Medulla oblongata (tissue), 1 donor: ENCODE results near the gene TRPM4.
"Not testable (repeated sequence)": the region's sequence is repeated elsewhere in the genome, so short reads cannot be mapped to it uniquely, and the experiment has no call there.

ENCODE experiments used
- DNase-seq: peaks from one replicate; pipeline ENCODE4 v3.0.0-alpha.2; 2015; ENCODE audit errors: extremely low spot score

The TRPM4 gene

DNA sequence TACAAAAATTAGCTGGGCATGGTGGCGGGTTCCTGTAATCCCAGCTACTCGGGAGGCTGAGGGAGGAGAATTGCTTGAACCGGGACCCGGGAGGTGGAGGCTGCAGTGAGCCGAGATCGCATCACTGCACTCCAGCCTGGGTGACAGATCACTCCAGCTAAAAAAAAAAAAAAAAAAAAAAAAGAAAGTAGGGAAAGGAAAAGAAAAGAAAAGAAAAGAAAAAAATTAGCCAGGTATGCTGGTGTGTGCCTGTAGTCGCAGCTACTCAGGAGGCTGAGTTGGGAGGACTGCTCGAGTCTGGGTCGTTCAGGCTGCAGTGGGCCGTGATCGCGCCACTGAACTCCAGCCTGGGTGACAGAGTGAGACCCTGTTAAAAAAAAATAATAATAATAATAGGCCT lies 30.4 kb upstream of the TRPM4 start:
- DNase-seq = not testable (repeated sequence)

DNA sequence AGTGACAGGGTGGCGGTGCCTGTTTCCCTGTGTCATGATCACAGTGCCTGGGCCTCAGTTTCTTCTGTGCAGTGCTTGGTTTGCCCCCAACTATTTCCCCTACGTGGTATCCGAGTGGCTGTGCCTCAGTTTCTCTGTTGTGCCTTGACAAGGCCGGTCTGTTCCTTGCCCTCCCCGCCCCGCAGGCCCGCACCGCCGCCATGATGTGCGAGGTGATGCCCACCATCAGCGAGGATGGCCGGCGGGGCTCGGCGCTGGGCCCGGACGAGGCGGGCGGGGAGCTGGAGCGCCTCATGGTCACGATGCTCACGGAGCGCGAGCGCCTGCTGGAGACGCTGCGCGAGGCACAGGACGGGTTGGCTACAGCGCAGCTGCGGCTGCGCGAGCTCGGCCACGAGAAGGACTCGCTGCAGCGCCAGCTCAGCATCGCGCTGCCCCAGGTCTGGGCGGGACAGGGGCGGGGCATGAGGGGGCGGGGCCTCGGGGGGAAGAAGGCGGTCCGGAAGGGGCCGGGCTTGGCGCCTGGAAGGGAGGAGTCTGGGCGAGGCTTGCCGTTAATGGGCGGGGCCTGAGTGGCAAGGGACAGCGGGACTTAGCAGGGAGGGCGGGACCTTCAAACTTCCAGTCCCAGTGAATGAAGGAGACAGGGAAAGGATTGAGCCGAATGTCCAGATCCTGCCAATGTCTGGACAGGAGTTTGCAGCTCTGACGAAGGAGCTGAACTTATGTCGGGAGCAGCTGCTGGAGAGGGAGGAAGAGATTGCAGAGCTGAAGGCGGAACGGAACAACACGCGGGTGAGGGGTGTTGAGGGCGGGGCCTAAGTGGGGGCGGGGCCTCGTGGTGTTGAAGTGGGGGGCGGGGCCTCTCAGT lies 29.7 kb upstream of the TRPM4 start:
- DNase-seq = peak; percentile 98

DNA sequence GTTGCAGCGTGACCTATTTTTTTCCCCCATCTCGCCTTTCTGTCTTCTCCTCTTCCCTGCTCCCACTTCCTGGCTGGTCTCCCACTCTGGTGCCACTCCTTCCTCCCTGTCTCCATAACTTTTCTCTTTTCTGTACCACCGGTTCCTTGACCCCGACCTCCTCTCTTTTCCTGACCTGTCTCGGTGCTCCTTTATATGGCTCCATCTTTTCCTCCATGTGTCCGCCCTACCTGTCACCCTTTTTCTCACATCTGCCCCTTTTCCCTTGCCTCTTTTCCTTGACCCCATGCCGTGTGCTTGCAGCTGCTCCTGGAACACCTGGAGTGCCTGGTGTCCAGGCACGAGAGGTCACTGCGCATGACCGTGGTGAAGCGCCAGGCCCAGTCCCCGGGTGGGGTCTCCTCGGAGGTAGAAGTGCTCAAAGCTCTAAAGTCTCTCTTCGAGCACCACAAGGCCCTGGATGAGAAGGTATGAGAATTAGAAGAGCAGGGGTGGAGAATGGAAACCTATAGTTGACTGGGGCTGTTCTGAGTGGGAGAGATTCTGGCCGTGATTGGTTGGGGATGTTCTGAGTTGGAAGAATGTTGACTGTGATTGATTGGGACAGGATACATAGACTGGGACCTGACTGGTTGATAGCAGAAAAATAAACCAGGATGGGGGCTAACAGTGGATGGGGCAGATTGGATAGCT lies 28.9 kb upstream of the TRPM4 start:
- DNase-seq = no peak

DNA sequence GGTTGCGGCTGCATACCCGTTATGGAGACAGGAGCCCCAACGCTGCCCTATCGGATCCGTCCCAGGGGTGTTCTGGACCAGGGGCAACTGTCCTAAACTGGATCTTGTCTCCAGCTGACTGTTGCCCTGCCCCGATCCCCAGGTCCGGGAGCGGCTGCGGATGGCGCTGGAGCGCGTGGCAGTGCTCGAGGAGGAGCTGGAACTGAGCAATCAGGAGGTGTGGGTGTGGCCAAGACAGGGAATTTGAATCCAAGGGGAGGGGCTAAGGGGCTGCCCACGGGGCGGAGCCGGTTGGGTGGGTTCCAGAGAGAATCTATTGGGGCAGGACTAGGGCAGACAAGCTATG lies 28.4 kb upstream of the TRPM4 start:
- DNase-seq = no peak

DNA sequence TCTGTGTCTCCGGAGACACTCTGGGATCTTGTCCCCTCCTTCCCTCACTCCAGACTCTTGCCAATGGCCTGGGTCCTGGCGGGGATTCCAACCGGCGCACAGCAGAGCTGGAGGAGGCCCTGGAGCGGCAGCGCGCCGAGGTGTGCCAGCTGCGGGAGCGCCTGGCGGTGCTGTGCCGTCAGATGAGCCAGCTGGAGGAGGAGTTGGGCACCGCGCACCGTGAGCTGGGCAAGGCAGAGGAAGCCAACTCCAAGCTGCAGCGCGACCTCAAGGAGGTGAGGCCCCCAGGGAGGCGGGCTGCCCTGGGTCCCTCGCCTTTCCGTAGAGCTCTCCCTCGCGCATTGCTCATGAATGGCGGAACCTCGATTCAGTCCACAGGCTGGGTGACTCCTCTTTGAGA lies 27.3 kb upstream of the TRPM4 start:
- no peak for DNase-seq

DNA sequence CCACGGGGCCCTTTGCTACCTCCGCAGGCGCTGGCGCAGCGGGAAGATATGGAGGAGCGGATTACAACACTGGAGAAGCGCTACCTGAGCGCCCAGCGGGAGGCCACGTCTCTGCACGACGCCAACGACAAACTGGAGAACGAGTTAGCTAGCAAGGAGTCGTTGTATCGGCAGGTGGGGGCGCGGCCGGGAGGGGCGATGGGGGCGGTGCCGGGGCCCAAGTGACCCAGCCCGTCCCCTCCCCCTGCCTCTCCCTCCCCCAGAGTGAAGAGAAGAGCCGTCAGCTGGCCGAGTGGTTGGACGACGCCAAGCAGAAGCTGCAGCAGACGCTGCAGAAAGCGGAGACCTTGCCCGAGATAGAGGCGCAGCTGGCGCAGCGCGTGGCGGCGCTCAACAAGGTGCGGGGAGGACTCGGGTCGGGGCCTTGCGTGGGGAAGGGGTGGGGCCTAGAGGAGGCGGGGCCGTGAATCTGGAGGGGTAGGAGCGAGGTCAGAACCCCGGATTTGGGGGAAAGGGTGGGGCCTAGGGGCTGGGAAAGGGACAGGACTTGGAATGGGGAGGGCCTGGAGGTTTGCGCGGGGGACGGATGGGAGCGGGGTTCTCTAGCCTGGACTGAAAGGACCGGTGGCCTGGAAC lies 24.5 kb upstream of the TRPM4 start:
- no peak for DNase-seq

DNA sequence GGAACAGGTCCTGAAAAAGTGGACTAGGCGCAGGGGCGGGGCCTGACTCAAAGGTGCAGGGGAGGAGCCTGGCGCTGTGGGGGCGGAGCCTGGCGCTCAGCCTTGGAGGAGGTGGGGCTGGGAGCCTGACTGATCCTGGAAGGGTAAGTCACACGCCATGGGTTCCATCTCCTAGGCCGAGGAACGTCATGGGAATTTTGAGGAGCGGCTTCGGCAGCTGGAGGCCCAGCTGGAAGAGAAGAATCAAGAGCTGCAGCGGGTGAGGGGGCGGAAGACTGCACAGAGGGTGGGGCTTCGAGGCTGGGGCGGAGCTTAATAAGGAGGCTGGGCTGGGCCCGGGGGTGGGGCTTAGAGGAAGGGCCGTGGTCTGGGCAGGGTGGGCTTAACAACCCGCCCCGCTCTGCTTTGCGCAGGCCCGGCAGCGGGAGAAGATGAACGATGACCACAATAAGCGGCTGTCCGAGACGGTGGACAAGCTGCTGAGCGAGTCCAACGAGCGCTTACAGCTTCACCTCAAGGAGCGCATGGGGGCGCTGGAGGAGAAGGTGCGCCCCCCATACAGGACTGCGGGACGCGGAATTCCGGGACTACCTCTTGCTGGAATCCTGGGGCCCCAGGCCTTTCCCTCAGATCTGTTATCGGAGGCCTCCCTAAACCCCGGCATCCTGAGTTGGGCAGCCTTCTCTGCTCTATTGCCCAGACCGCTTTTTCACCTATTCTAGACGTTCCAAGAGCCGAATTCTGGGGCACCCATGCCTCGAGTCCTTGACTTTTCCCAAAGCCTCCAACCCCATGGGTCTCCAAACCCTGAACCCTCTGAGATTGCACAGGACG lies 23.8 kb upstream of the TRPM4 start:
- no peak for DNase-seq

DNA sequence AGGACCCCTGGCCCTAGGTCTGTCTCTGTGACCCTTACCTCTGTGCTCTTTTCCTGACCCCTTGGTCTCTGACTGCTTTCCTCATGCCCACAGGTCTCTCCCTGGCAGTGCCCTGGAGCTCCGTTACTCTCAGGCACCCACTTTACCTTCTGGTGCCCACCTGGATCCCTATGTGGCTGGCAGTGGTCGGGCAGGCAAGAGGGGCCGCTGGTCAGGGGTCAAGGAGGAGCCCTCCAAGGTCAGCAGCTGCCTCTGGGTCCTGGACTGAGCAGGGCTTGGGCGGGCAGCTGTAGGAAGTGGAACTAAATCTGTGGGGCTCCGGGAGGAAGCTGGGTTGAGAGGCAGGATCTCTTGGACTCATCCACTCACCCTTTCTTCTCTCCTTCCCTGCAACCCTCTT lies 21.9 kb upstream of the TRPM4 start:
- DNase-seq = no peak

DNA sequence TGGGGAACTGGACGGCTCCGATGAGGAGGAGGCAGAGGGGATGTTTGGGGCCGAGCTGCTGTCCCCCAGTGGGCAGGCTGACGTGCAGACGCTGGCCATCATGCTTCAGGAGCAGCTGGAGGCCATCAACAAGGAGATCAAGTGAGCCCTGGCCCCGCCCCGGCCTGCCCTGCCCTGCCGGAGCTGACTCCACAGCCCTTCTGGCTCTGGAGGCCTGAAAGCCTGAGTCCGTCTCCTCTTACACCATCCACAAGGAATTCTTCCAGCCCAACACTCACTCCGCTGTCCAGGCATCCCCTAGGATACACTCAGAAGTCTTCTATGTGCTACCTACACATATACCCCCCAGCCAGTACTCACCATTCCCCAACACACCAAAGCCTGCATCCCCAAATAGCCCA lies 20.8 kb upstream of the TRPM4 start:
- DNase-seq = no peak

DNA sequence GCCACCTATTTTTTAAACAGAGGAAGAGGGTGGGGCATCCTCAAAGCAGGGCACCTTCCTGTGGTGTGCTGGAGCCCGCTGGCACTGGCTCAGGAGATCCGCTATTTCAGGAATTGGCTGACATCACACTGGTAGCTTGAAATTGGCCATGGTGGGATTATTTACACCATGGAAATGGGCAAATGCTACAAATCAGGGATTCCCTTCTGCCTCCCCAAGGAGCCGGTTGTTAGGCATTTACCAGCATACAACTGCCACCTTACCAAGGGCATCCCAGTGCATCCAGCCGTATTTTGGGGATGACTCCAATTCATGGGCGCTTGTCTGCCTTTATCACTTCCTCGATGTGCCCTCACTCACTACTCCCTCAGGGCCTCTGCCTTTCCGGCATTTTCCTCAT lies 16.6 kb upstream of the TRPM4 start:
- no peak for DNase-seq

DNA sequence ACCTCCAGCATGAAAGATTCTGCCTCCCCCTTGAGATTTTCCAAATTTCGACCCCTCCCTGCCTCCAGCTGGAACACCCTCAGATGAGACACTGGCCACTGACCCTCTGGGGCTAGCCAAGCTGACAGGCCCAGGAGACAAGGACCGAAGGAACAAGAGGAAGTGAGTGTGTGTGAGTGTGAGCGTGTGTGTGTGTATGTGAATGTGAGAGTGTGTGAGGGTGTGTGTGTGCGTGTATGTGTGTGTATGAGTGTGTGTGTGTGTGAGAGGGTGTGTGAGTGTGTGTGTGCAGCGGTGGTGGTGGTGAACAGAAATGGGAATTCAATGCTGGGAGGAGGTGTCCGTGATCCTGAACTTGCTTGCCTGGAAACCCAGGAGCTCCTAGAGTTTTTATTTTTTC lies 16.2 kb upstream of the TRPM4 start:
- no peak for DNase-seq

DNA sequence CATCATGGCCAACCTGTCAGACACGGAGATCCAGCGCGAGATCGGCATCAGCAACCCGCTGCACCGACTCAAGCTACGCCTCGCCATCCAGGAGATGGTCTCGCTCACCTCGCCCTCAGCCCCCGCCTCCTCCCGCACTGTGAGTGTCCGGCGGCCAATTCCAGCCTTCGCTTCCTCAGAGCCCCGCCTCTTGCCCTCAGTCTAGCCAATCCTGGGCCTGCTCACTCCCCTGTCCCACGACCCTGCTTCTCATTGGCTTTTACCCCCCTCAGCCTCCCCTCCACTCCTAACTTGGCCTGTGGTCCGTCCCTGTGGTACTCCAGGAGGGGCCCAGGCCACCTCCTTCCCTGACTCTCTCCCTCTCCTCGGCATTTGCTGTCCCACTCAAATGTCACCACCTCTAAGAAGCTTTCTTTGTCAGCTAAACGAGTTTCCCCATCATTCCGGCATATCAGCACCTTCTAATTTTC lies 14.7 kb upstream of the TRPM4 start:
- peak; percentile 95 for DNase-seq

DNA sequence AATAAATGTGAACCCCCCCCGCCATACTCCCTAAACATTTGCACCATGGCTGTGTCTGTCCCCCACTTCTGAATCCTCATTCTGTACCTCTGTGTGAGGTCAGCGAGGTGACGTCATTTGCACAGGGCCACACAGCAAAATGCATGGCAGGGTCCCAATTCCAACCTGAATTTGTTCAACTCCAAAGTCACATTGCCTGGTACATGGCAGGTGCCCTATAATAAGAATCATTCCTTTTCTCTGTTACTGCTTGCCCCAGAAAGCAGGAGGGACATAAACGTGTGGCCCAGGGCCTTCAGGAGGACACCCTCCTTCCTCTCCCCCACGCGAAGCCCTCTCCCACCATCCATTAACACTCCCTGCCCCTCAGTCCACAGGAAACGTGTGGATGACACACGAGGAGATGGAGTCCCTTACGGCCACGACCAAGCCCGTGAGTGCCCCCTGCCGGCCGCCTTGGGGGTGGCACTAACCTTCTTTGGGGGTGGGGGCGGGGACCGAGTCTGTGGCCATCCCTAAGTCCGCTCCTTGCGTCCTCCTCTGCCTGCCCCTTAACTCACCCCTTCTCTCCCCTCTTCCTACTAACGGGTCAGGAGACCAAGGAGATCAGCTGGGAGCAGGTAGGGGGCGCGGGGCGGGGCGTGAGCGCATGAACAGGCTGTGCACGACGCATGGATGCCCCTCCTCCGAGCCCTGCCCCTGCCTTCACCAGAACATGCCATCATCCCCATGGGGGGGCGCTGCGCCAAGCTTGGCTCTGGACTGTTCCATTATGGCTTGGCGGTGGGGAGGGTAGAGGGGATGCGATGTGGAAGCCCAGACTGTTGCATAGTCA lies 11.8 kb upstream of the TRPM4 start:
- DNase-seq = peak; percentile 83

DNA sequence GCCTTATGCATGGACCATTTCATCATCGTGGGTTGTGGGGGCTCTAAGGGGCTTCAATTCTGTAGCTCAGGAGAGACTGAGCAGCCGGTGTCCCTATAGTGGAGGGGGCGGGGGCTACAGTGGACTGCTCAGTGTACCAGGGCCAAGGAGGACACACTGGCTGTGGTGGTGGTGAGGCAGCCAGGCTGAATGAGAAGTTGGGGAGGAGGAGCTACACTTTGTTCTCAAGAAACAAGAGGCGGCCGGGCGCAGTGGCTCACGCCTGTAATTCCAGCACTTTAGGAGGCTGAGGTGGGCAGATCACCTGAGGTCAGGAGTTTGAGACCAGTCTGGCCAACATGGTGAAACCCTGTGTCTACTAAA lies 11.2 kb upstream of the TRPM4 start:
- DNase-seq = not testable (repeated sequence)

DNA sequence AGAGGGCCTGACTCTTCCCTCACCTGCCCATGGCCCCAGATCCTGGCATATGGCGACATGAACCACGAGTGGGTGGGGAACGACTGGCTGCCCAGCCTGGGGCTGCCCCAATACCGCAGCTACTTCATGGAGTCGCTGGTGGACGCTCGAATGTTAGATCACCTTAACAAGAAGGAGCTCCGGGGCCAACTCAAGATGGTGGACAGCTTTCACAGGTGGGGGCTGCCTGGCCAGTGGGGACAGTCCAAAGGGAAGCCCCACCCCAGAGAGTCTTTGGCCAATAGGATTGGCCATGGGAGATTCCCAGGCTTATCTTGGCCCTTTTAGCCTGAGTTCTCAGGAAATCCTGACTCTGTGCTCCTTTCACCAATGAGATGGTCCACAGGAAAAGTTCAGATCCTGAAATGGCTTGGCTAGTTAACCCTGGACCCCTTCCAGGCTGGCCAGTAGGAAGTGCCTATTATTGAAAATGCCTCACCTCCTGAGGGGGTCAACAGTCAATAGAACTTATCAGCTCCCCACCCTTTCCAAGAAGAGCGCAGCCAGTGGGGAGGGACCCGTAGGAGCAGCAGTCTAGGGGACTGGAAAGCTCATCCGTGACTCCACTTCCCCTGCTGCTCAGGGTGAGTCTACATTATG lies 9.4 kb upstream of the TRPM4 start:
- DNase-seq = no peak

DNA sequence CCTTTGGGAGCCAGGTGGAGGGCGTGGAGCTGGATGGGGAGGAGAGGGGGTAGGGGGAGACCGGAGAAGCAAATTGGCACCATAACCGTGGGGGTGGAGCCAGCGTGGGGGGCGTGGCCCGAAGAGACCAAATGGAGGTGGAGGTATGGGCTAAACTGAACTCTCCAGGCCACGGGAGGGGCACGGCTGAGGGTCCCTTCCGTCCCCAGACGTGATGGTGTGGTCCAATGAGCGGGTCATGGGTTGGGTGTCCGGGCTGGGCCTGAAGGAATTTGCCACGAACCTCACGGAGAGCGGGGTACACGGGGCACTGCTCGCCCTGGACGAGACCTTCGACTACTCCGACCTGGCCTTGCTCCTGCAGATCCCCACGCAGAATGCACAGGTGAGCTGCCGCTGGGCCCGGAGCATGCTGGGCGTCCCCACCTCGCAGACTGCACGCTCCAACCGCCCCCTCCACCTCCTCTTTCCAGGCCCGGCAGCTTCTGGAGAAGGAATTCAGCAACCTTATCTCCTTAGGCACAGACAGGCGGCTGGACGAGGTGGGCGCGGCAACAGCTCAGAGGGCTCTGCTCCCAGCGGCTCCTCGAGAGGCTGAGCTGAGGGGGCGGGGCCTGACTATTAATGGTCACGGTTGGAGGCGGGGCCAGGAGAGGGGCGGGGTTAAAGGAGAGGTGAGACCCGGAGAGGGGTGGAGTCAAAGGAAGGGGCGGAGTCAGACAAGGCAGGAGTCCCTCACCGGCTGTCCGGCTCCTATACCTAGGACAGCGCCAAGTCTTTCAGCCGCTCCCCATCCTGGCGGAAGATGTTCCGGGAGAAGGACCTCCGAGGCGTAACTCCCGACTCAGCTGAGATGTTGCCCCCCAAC lies 8.6 kb upstream of the TRPM4 start:
- peak; percentile 93 for DNase-seq

DNA sequence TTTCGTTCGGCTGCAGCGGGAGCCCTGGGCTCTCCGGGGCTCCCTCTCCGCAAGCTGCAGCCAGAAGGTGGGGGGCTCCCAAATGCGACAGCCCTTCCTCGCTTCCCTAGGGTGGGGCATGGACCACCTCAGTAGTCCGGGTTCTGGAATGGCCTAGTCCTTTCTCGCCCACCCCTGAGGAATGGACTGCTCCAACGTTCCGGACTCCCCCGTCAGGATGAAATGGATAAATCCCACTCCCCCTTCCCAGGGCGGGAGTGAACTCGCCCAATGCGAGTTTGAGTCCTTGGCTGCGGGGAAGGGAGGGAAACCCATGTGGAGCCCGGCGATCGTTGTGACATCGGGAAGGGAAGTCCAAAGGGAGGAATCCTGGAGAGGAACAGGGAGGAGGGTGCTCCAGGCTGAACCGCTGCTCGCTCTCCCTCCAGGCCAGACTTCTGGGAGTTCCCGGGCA lies 7.9 kb upstream of the TRPM4 start:
- peak; percentile 84 for DNase-seq

DNA sequence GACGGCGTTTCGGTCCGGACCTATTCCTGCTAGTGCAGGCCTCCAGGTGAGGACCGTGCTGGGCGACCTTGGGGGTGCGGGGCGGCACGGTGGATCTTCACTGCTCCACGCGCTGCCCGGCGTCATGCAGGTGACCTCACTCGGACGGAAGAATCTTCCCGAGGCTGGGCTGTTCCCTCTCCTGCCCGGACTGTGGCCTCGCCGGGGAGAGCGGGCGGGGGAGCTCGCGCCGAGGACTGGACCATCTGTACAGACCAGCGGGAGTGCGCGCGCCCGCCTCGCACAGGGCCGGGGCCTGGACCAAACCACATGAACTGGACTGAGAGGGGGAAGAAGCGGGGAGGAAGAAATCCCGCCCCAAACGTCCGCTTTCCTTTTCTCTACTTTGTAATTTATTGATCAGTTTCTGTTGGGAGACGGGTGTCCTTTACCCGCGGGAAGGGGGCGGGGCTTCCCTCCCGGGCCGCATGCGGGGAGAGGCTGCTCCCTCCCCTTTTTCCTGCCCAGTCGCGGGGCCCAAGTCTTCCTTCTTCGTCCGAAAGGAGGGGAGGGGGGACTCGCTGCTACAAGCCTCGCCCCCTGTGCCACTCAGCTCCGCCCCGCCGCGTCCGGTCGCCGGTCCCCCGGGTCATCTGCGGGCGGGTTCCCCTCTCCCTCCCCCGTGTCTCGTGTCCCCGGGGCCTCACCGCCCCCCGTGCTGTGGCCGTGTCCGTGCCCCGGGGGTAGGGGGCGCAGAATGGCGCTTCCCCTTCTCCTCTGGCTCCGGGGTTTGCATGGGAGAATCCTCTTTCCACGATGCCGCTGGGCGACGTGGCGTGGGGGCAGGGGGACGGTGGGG lies 7.3 kb upstream of the TRPM4 start:
- peak; percentile 85 for DNase-seq

DNA sequence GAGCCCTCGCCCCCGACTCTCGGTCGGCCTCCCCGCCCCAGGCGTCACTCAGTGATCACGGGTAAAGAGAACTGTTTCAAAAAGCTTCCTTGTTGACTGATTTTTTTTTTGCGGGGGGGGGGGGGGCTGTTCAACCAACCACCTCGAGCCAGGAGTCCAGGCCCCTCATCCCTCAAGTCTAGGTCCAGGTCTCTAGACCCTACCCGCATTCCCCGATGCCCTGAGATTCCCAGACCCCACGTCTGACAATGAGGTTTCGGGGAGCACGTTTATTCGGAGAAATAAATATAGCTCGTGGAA lies 6.7 kb upstream of the TRPM4 start:
- DNase-seq = no peak
